HCT116 (cell line): Measurements from ENCODE around the gene NLRP6. TPM values are rescaled to one million over a fixed set of nuclear protein-coding genes. Genes with fewer than 3 reads are reported as not detected.

Experiments
- ATAC-seq: fragments of 200-7000 bp; cut with Tn5 transposase; 2 replicates; pipeline ENCODE4 v1.9.1; 2020; ENCODE audit warnings: mild to moderate bottlenecking, moderate library complexity
- BruUV-seq: library from RNA; stranded (reverse); fragments of 400-500 nt; replicated peaks from 2 replicates; lab custom pipeline; 2021; lab: Mats Ljungman, UMichigan
- CTCF ChIA-PET: fragments of 300-600 bp; sonication (Branson Sonifier 250); formaldehyde crosslinking; loops from one replicate; lab custom pipeline; 2021; ENCODE audit warnings: antibody characterized with exemption; lab: Charles Lee
- POLR2A ChIA-PET: fragments of 300-600, 350-600 bp; sonication (Branson Sonifier 250); formaldehyde crosslinking; loops from one replicate; lab custom pipeline; 2021; ENCODE audit warnings: antibody characterized with exemption; lab: Charles Lee
- RAD21 ChIA-PET, 2 experiments: fragments of 300-600 bp; sonication (Branson Sonifier 250); formaldehyde crosslinking; loops; one replicate each; lab custom pipeline; 2023; ENCODE audit warnings: low total read pairs in 2 of 2; ENCODE audit not compliant: uncharacterized antibody in 2 of 2, unreplicated experiment in 2 of 2, low non-redundant PET in 1 of 2; lab: Charles Lee
- DNase-seq: peaks from one replicate; pipeline ENCODE4 v3.0.0-alpha.2; 2010; ENCODE audit warnings: low read depth, low spot score
- H2AFZ ChIP-seq: fragments of 200-600 bp; shearing (Covaris generic), sonication (generic); 2 replicates; pipeline ENCODE4 v1.6.1; 2017; ENCODE audit warnings: low read depth, mixed run types, mixed read lengths, antibody characterized with exemption, low read length; ENCODE audit not compliant: poor library complexity, severe bottlenecking
- H3K27ac ChIP-seq: 2 replicates; pipeline ENCODE4 v1.5.1; 2012; ENCODE audit warnings: low read depth, low read length
- H3K27me3 ChIP-seq: fragments of 200-600 bp; sonication (generic); 2 replicates; pipeline ENCODE4 v1.6.1; 2016; ENCODE audit warnings: mixed run types, low read length, mixed read lengths; ENCODE audit not compliant: insufficient read depth
- H3K36me3 ChIP-seq, 2 experiments: fragments of 200-500 bp in 1 of 2; fragments of 200-600 bp in 1 of 2; sonication (Bioruptor generic) in 1 of 2; sonication (generic) in 1 of 2; 2 replicates each; pipeline versions ENCODE4 v1.5.1 to v1.6.1; 2014 to 2016; ENCODE audit warnings: low read length in 2 of 2, inconsistent platforms in 1 of 2, mixed read lengths in 1 of 2, mixed run types in 1 of 2; ENCODE audit not compliant: insufficient read depth in 2 of 2, control insufficient read depth in 1 of 2
- H3K4me1 ChIP-seq, 2 experiments: fragments of 200-600 bp in 1 of 2; sonication (generic) in 1 of 2; 2 replicates each; pipeline versions ENCODE4 v1.5.1 to v1.6.1; 2012 to 2017; ENCODE audit warnings: low read length in 2 of 2, inconsistent platforms in 1 of 2, mild to moderate bottlenecking in 1 of 2, mixed read lengths in 1 of 2, mixed run types in 1 of 2, moderate library complexity in 1 of 2; ENCODE audit not compliant: insufficient read depth in 2 of 2, control insufficient read depth in 1 of 2
- H3K4me2 ChIP-seq: fragments of 200-600 bp; sonication (generic); 2 replicates; pipeline ENCODE4 v1.6.1; 2017; ENCODE audit warnings: mixed run types, low read length, mixed read lengths
- H3K4me3 ChIP-seq, 2 experiments: fragments of 200-600 bp in 1 of 2; sonication (generic) in 1 of 2; replicated peaks in 1 of 2; 2 replicates each; pipeline ENCODE4 v1.5.1; 2011 to 2016; ENCODE audit warnings: low read length in 2 of 2, control low read depth in 1 of 2, low read depth in 1 of 2, mild to moderate bottlenecking in 1 of 2, mixed read lengths in 1 of 2, mixed run types in 1 of 2
- H3K79me2 ChIP-seq: fragments of 200-600 bp; sonication (generic); 2 replicates; pipeline ENCODE4 v1.6.1; 2017; ENCODE audit warnings: mild to moderate bottlenecking, mixed run types, low read length, moderate library complexity, mixed read lengths; ENCODE audit not compliant: insufficient read depth
- H3K9ac ChIP-seq: fragments of 200-600 bp; sonication (generic); 2 replicates; pipeline ENCODE4 v1.6.1; 2016; ENCODE audit warnings: low read length, mixed read lengths
- H3K9me2 ChIP-seq: fragments of 200-600 bp; sonication (generic), shearing (Covaris generic); 2 replicates; pipeline ENCODE4 v1.6.1; 2017; ENCODE audit warnings: mixed run types, mild to moderate bottlenecking, moderate library complexity; ENCODE audit not compliant: insufficient read depth
- H3K9me3 ChIP-seq, 2 experiments: fragments of 200-500 bp in 1 of 2; fragments of 200-600 bp in 1 of 2; sonication (Bioruptor generic) in 1 of 2; sonication (generic) in 1 of 2; 2 replicates each; pipeline ENCODE4 v1.6.1; 2014 to 2017; ENCODE audit warnings: low read length in 2 of 2, mixed read lengths in 2 of 2, inconsistent platforms in 1 of 2, low read depth in 1 of 2, mild to moderate bottlenecking in 1 of 2, mixed run types in 1 of 2, moderate library complexity in 1 of 2; ENCODE audit not compliant: control insufficient read depth in 1 of 2, insufficient read depth in 1 of 2
- H4K20me1 ChIP-seq: fragments of 200-600 bp; sonication (generic), shearing (Covaris generic); 2 replicates; pipeline ENCODE4 v1.6.1; 2017; ENCODE audit warnings: mixed run types, mild to moderate bottlenecking, moderate library complexity; ENCODE audit not compliant: insufficient read depth
- CEBPB ChIP-seq: IDR thresholded peaks from 2 replicates; pipeline ENCODE4 v1.6.1; 2012; ENCODE audit warnings: low read depth
- CTCF ChIP-seq, 3 experiments: fragments of 200-600 bp in 1 of 3; sonication (generic) in 1 of 3; IDR thresholded peaks in 2 of 3; conservative IDR thresholded peaks in 1 of 3; 2 replicates each; pipeline ENCODE4 v1.5.1; 2012 to 2017; ENCODE audit warnings: low read depth in 2 of 3, low read length in 2 of 3, antibody characterized with exemption in 1 of 3, borderline replicate concordance in 1 of 3, control low read depth in 1 of 3, mild to moderate bottlenecking in 1 of 3, mixed read lengths in 1 of 3, mixed run types in 1 of 3, moderate library complexity in 1 of 3; ENCODE audit not compliant: insufficient read depth in 1 of 3
- EGR1 ChIP-seq: IDR thresholded peaks from 2 replicates; pipeline ENCODE4 v1.6.1; 2012; ENCODE audit warnings: low read depth
- EZH2 ChIP-seq: fragments of 200-600 bp; sonication (generic); IDR thresholded peaks from 2 replicates; pipeline ENCODE4 v1.6.1; 2017; ENCODE audit warnings: antibody characterized with exemption, mixed run types
- EZH2phosphoT487 ChIP-seq: fragments of 200-600 bp; IDR thresholded peaks from 2 replicates; pipeline ENCODE4 v1.6.1; 2018; ENCODE audit warnings: antibody characterized with exemption, borderline replicate concordance
- FOSL1 ChIP-seq: IDR thresholded peaks from 2 replicates; pipeline ENCODE4 v1.6.1; 2012; ENCODE audit warnings: low read depth
- POLR2AphosphoS5 ChIP-seq: IDR thresholded peaks from 2 replicates; pipeline ENCODE4 v1.6.1; 2011; ENCODE audit warnings: mild to moderate bottlenecking, low read depth, low read length, moderate library complexity
- YY1 ChIP-seq: IDR thresholded peaks from 2 replicates; pipeline ENCODE4 v1.6.1; 2011; ENCODE audit warnings: low read length, low read depth, moderate library complexity, mild to moderate bottlenecking; ENCODE audit not compliant: insufficient replicate concordance; ENCODE audit errors: extremely low read depth
- ZBTB33 ChIP-seq: IDR thresholded peaks from 2 replicates; pipeline ENCODE4 v1.6.1; 2011; ENCODE audit warnings: mild to moderate bottlenecking, low read length, moderate library complexity; ENCODE audit not compliant: insufficient replicate concordance; ENCODE audit errors: extremely low read depth
- intact Hi-C: fragments of 100-400 bp; cut with micrococcal nuclease; formaldehyde crosslinking; loops from 2 replicates; pipeline ENCODE4 v1.10.0; 2022
- total RNA-seq: library from RNA; stranded (reverse); gene quantifications from one replicate; pipeline ENCODE4 v1.2.1, GENCODE V29; 2021; ENCODE audit not compliant: unreplicated experiment

NLRP6 gene
- total RNA-seq, 1 experiment from 2014 or later = not detected

GRCh38 chr11:253160-253885, 24.9 kb upstream of the NLRP6 start:
- ATAC-seq = no peak
- H3K9me3 ChIP-seq = no peaks in the 10 kb centered on the region
- no peak overlapping the region for H2AFZ ChIP-seq
- H3K36me3 ChIP-seq = peaks cover 37 to 42% of the 10 kb centered on the region in 2 experiments
- no peaks in the 10 kb centered on the region for H4K20me1 ChIP-seq
- no peaks in the 10 kb centered on the region for H3K79me2 ChIP-seq
- RAD21 ChIA-PET = no interaction called here
- intact Hi-C loops = no loop called here
- CTCF ChIA-PET = no interaction called here
- H3K4me3 ChIP-seq = no peak overlapping the region
- BruUV-seq = no TSS peak
- no peak overlapping the region for H3K27ac ChIP-seq
- no peak for DNase-seq
- H3K4me2 ChIP-seq = no peak overlapping the region
- H3K4me1 ChIP-seq = no peaks in the 10 kb centered on the region
- no peaks in the 10 kb centered on the region for H3K9me2 ChIP-seq
- H3K9ac ChIP-seq = no peak overlapping the region
- no peaks in the 10 kb centered on the region for H3K27me3 ChIP-seq
- POLR2A ChIA-PET = no interaction called here
- no peak for TF ChIP-seq ZBTB33
- TF ChIP-seq CTCF (IDR thresholded peaks at IDR 0.05 in 2 of 3, conservative IDR thresholded peaks at IDR 0.05 in 1 of 3; ENCODE audit: borderline replicate concordance in 1 of 3, insufficient read depth in 1 of 3, low read depth in 2 of 3, low read length in 2 of 3) = no peak
- no peak for TF ChIP-seq FOSL1
- TF ChIP-seq CEBPB = no peak
- no peak for TF ChIP-seq EZH2phosphoT487
- TF ChIP-seq YY1 = no peak
- no peak for TF ChIP-seq EGR1
- no peak for TF ChIP-seq POLR2AphosphoS5
- no peak for TF ChIP-seq EZH2
- TF ChIP-seq, all 23 proteins: peak for 0
